Prostate gland (tissue), 2 donors: Measurements from ENCODE around the gene FADS1.

ENCODE experiments used
- CTCF ChIP-seq, 4 experiments: fragments of 200-600 bp in 2 of 4; fragments of 450-650 bp in 2 of 4; sonication (generic) in 2 of 4; IDR thresholded peaks; 1 replicate in 3 of 4; 2 replicates in 1 of 4; pipeline ENCODE4 v1.5.1; 2016 to 2019; ENCODE audit warnings: antibody characterized with exemption in 4 of 4, mild to moderate bottlenecking in 2 of 4, moderate library complexity in 2 of 4
- POLR2A ChIP-seq: fragments of 450-650 bp; IDR thresholded peaks from one replicate; pipeline ENCODE4 v1.6.1; 2016; ENCODE audit warnings: antibody characterized with exemption, mild to moderate bottlenecking
- POLR2AphosphoS5 ChIP-seq: sonication (generic); formaldehyde crosslinking; IDR thresholded peaks from one replicate; pipeline ENCODE4 v1.6.1; 2017; ENCODE audit warnings: antibody characterized with exemption

- TF ChIP-seq CTCF (IDR thresholded peaks at IDR 0.05) (no peak), POLR2A (no peak), POLR2AphosphoS5 (no peak)
Measured at GRCh38 chr11:61841636-61842527, 25.1 kb upstream of the FADS1 start.
